Superior temporal gyrus (tissue), 1 donor: ENCODE data around the gene ACTG2.
"Not testable (repeated sequence)": the region's sequence is repeated elsewhere in the genome, so short reads cannot be mapped to it uniquely, and the experiment has no call there.

Experiments
- DNase-seq: peaks from one replicate; pipeline ENCODE4 v3.0.0-alpha.2; 2016; ENCODE audit errors: extremely low spot score

The ACTG2 gene

GRCh38 chr2:73892631-73893329 is at the start of gene ACTG2:
TSS of gene ACTG2 (plus strand) at chr2:73893008. CDS start at chr2:73901312, 8,304 bp downstream.
- DNase-seq = no peak

GRCh38 chr2:73844087-73844486 is 48.7 kb upstream of the ACTG2 start:
- DNase-seq = no peak

DNA sequence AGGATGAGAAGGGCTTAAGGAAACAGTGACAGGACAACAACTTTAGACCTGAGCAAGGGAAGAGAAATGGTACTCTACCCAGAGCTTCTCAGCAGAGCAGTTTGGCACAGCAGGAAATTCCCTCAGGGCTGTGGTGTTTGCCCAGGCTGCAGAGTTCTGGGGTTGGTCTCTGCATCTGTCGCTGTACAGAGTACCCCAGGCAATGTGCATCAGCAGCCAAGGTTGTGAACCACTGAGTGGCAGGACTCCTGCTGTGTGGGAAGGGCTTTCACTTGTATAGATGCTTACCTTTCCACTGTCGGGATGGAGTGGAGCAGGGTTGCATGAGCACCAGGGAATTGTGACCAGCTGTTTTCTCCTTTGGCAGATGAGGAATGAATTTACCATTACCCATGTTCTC is 42.8 kb upstream of the ACTG2 start:
- DNase-seq = no peak

DNA sequence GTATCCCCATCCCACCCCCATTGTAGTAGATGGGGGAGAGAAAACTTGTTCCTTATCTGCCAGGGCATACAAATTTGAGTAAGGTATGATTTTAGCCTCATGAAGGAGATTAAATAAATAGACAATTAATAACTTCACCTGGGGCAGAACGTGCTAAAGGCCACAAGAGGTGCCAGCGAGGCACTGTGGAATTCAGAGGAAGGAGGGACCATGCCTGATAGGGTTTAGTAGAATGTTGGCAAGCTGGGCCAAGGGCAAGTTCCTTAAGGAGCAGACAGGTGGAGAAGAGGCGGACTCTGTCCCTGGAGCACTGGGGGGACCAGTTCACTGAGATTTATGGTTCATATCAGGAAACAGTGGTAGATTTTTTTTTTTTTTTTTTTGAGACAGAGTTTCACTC is 41.5 kb upstream of the ACTG2 start:
- DNase-seq = no peak

- no peak for DNase-seq
These were observed 40.8 kb upstream of the ACTG2 start for GRCh38 chr2:73852020-73852419.

- DNase-seq = no peak
These were observed 37.3 kb upstream of the ACTG2 start for GRCh38 chr2:73855526-73855925.

DNA sequence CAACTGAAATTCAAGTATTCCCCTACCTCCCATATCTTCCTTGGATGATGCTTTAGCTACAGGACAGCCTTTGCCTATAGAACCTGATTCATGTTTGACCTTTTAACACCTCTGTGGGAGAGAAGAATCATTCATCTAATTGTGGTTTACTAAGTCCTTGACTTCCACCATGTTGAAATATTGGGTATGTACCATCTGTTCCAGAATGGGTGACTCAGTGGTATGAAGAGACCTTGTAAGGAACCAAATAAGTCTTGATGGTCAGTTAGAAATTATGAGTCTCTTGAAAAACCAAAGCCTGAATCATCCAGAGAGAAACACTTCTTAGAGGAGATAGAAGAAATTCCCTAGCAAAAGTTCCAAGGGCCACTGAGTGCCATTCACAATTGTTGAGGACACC is 36.6 kb upstream of the ACTG2 start:
- no peak for DNase-seq

DNA sequence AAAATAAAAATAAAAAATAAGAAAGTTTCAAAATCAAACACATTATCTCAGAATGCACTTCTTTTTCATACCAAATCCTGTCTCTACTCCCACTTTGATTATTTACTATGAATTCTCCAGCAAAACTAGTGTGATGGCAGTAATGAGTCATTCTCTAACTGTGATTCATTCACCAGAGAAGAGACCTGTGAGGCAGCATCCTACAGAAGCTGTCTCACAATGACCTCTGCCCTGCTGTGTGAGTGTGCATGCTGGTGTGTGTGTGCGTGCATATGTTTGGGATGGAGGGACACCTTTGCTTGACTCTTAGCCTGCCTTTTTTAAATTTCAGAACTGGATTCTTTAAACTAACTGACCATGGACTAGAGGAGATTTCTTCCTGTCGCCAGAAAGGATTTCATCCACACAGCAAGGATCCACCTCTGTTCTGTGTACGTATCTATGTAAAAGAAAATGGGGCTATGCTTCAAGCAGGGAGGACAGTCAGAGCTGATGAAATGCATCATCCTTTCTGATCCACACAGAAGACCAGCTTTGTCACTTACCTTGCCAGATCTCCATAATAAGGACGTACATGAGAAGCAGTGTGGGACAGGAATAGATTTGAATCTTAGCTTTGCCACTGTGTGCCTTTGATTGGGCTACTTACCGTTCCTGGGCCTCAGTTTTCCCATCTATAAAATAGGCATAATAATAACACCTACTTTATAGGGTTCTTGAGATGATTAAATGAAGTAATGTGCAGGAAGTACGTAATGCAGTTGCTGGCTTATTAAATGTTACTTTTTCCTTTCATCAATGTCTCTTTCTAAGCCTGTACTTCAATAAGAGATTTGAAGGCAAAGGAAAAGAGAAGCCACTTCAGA is 32.9 kb upstream of the ACTG2 start:
- DNase-seq = no peak

DNA sequence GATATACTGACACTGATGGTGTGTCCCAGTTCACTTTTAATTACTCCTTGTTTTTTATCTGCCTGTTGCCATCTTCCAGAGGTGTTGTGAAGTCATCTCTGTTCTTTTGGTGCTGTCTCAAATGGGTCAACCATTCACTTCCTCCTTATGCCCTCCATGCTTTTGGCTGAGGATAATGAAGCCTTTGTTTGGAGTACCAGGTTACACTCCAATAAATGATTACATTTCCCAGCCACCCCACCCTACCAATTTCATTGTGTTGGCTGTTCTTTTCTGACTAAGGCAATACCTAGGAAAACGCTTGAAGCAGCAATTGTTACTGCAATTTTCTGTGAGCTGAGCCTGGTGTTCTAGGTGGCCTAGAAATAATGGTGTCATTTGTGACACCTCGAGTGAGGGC is 29.8 kb upstream of the ACTG2 start:
- no peak for DNase-seq

DNA sequence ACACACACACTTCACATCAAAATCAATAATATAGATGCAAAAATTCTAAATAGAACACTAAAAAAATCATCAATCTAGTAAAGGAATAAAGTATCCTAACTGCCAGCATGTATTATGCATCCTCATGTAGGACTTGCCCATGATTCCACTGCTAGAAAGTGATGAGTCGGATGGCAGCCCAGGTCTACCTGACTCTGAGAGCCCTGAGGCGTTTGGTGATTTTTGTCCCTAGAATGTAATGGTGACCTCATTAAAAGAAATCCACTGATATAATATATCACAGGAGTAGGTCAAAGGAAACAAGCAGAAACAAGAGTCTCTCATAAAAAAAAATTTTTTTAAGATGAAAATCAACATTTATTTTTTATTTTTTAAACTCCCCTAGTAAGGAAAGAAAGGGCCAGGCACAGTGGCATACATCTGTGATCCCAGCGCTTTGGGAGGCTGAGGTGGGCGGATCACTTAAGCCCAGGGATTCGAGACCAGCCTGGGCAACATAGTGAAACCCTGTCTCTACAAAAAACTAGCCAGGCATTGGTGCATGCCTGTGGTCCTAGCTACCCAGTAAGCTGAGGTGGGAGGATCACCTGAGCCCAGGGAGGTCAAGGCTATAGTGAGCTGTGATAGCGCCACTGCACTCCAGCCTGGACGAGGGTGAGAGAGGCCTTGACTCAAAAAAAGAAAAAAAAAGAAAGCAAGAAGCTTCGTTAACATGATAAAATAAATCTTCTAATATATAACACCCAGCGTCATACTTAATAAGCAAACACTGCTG is 24.4 kb upstream of the ACTG2 start:
- no peak for DNase-seq

DNA sequence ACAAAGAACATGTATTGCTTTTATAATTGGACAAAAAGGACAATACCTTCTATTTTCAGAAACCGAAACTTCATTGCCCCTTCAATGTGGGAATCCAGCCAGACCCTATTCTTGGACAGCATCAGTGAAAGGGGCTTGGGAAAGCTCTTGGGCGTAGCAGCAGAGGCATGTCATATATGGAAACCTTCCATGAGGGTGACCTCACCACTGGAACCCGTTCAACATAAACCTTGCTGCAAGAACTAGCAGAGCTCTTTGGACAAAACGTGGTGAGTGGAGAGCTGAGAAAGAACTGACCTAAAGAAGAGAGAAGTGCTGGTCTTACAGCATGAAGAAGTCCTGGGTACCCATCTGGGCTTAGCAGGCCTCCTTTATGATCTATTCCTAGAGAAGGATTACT is 22.7 kb upstream of the ACTG2 start:
- DNase-seq = no peak

GRCh38 chr2:73877071-73877802 is 15.6 kb upstream of the ACTG2 start:
- no peak for DNase-seq

- not testable (repeated sequence) for DNase-seq
These were observed 14.8 kb upstream of the ACTG2 start for GRCh38 chr2:73877984-73878383.

DNA sequence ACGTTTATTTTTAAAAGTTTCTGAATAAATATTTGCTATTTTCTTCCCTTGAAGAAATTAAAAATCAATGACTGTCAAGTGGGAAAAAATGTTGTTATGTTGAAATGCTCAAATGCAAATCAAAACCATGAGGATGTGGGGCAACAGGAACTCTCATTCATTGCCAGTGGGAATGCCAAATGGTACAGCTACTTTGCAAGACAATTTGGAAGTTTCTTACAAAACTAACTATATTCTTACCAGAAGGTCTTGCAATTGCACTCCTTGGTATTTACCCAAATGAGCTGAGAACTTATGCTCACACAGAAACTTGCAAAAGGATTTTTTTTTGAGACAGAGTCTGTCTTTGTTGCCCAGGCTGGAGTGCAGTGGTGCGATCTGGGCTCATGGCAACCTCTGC is 7.4 kb upstream of the ACTG2 start:
- no peak for DNase-seq

GRCh38 chr2:73886357-73886756 is 6.5 kb upstream of the ACTG2 start:
- DNase-seq = no peak

DNA sequence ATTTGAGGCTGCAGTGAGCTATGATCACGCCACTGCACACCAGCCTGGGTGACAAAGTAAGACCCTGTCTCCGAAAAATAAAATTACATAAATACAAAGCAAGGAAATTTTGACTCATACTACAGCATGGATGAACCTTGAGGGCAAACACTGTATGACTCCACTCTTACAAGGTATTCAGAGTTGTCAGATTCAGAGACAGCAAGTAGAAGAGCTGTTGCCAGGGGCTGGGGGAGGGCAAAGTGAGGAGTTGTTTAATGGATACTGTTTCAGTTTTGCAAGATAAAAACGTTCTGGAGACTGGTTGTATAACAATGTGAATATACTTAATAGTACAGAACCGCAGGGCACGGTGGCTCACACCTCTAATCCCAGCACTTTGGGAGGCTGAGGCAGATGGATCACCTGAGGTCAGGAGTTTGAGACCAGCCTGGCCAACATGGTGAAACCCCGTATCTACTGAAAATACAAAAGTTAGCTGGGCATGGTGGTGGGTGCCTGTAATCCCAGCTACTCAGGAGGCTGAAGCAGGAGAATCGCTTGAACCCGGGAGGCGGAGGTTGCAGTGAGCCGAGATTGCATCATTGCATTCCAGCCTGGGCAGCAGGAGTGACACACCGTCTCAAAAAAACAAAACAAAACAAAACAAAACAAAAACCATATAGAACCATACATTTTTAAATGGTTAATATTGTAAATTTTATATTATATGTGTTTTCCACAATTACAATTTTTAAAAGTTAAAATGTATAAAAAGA is 5.0 kb upstream of the ACTG2 start:
- not testable (repeated sequence) for DNase-seq

GRCh38 chr2:73888388-73888787 is 4.4 kb upstream of the ACTG2 start:
- no peak for DNase-seq

DNA sequence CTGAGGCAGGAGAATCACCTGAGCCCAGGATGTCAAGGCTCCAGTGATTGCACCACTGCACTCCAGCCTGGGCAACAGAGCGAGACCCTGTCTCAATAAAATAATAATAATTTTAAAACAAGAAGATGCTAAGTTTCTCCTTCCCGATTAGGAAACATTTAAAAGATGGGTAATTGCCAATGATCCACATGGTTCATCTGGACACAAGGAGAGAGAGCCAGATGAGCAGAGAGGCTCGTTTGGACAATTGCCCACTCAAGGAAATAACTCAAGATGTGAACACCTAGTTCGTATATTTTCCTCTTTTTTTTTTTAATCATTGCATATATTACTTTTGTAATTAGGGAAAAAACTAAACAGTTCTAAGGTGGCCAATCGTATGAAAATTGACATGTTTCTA is 3.6 kb upstream of the ACTG2 start:
- DNase-seq = no peak

DNA sequence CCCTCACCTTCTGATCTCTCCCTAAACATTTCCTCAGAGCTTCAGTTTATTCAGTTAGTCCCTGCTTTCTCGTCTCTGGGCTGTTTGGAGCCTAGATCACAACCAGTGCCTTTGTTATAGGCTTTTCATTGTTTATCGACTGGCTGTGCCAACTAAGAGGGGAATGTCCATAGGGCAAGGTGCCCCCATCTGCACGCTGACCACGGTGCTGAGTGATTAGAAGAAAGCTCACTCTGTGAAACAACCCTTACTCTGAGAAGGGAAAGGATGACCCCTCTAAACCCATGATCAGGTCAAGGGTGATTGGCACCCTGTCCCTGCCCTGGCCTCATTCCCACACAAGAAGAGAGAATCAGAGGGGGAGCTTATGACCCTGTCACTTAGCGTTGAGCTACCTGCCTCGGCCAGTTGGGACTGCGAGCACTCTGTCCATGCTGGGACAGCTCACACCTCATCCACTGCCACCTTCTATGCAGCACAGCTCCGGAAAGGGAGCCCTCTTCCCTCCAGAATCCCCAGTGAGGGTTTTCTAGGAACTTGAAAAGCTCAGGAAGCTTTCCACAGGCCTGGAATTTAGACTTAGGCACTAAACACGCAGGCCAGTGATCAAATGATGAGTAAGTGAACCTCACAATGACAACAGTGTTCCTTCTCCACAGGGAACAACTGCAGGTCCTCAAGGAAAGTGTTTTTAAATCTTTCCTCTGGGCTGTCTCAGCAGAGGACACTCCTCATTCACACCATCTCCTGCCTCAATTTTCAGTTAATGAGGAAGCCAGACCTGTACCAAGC is 2.3 kb upstream of the ACTG2 start:
- DNase-seq = no peak

DNA sequence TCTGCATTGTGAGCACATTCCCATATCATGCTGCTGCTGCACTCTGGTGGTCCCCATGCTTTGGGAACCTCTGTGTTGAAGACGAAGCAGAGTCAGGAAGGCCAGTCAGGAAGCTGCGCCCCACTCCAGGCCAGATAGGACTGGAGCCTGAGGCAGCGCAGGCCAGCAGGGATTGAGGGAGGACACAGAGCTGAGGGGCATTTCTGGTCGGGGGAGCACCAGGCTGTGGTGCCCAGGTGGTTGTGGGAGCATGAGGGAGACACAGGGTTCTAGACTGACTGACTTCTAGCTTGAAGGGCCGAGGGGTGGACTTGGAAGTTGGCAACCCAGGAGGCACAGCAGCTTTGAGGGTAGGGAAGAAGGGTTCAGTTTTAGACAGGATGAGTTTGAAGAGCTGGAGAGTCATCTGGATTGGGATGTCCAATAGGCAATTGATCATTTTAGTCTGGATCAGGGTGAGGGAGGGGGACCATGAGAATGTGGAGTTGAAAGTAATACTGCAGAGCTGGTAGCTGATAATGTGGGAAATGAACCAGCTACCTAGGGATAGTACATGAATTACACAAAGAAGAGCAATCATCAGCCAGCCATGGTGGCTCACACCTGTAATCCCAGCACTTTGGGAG is 1.4 kb upstream of the ACTG2 start:
- no peak for DNase-seq
